Mammary epithelial cell (primary cell): ENCODE measurements around the gene ALDH1L2.

Source experiments
- EZH2 ChIP-seq: IDR thresholded peaks from 2 replicates; pipeline ENCODE4 v1.6.1; 2012; ENCODE audit warnings: low read length, inconsistent platforms, borderline replicate concordance
- TF ChIP-seq, protein P1 (sequence below), 2 donors: IDR thresholded peaks in 1 of 2; conservative IDR thresholded peaks in 1 of 2; 2 replicates each; pipeline ENCODE4 v1.5.1; 2011 to 2012; ENCODE audit warnings: inconsistent platforms in 2 of 2, low read length in 2 of 2, mild to moderate bottlenecking in 2 of 2, control low read depth in 1 of 2, low read depth in 1 of 2; ENCODE audit not compliant: insufficient read depth in 1 of 2; ENCODE audit errors: extremely low read depth in 1 of 2

- no peak for TF ChIP-seq EZH2
- TF ChIP-seq, protein P1, sequence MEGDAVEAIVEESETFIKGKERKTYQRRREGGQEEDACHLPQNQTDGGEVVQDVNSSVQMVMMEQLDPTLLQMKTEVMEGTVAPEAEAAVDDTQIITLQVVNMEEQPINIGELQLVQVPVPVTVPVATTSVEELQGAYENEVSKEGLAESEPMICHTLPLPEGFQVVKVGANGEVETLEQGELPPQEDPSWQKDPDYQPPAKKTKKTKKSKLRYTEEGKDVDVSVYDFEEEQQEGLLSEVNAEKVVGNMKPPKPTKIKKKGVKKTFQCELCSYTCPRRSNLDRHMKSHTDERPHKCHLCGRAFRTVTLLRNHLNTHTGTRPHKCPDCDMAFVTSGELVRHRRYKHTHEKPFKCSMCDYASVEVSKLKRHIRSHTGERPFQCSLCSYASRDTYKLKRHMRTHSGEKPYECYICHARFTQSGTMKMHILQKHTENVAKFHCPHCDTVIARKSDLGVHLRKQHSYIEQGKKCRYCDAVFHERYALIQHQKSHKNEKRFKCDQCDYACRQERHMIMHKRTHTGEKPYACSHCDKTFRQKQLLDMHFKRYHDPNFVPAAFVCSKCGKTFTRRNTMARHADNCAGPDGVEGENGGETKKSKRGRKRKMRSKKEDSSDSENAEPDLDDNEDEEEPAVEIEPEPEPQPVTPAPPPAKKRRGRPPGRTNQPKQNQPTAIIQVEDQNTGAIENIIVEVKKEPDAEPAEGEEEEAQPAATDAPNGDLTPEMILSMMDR (conservative IDR thresholded peaks at IDR 0.05 in 1 of 2, IDR thresholded peaks at IDR 0.05 in 1 of 2; ENCODE audit: extremely low read depth in 1 of 2, insufficient read depth in 1 of 2, low read depth in 1 of 2, low read length in 2 of 2) = no peak
Measured at GRCh38 chr12:105104762-105105161, 20.5 kb upstream of the ALDH1L2 start.
